ENCODE results near the gene SS18.

GRCh38 chr18:26134107-26134506 lies 43.7 kb upstream of the SS18 start:
- TF ChIP-seq REST (IDR thresholded peaks at IDR 0.05; ENCODE audit: insufficient read depth in 1 of 2, low read depth in 2 of 2, low read length in 2 of 2) (no peak), POLR2AphosphoS5 (IDR thresholded peaks at IDR 0.05; ENCODE audit: low read depth, low read length) (no peak), TAF1 (IDR thresholded peaks at IDR 0.05; ENCODE audit: borderline replicate concordance, insufficient read depth, low read length) (no peak)
